Liver (tissue), 9 donors: ENCODE data around the gene RAB1A. TPM values are rescaled to one million over a fixed set of nuclear protein-coding genes. Genes with fewer than 3 reads are reported as not detected.

Experiments
- DNase-seq: peaks from one replicate; pipeline ENCODE4 v3.0.0-alpha.2; 2017; ENCODE audit warnings: low spot score
- H3K27ac ChIP-seq, 2 donors: one replicate each; pipeline ENCODE4 v1.7.0; 2013; ENCODE audit warnings: inconsistent platforms in 2 of 2, low read length in 2 of 2, control low read depth in 1 of 2, low read depth in 1 of 2, mild to moderate bottlenecking in 1 of 2
- H3K27me3 ChIP-seq, 4 donors: one replicate each; pipeline versions ENCODE4 v1.6.1 to v1.7.0; 2013; ENCODE audit warnings: low read length in 3 of 4, inconsistent platforms in 1 of 4, mild to moderate bottlenecking in 1 of 4, moderate library complexity in 1 of 4; ENCODE audit not compliant: control insufficient read depth in 4 of 4, insufficient read depth in 4 of 4
- H3K36me3 ChIP-seq, 4 donors: one replicate each; pipeline versions ENCODE4 v1.6.1 to v1.7.0; 2013; ENCODE audit warnings: low read length in 3 of 4, mild to moderate bottlenecking in 3 of 4, low read depth in 1 of 4, moderate library complexity in 1 of 4; ENCODE audit not compliant: control insufficient read depth in 4 of 4, insufficient read depth in 3 of 4
- H3K4me1 ChIP-seq, 4 donors: one replicate each; pipeline versions ENCODE4 v1.6.1 to v1.7.0; 2013; ENCODE audit warnings: low read length in 3 of 4, mild to moderate bottlenecking in 3 of 4, moderate library complexity in 1 of 4; ENCODE audit not compliant: control insufficient read depth in 4 of 4, insufficient read depth in 4 of 4
- H3K4me3 ChIP-seq, 3 donors: one replicate each; pipeline versions ENCODE4 v1.6.1 to v1.7.0; 2013; ENCODE audit warnings: low read length in 3 of 3, control low read depth in 1 of 3, low read depth in 1 of 3, mild to moderate bottlenecking in 1 of 3
- H3K9ac ChIP-seq, 2 donors: one replicate each; pipeline ENCODE4 v1.7.0; 2013; ENCODE audit warnings: low read length in 2 of 2, mild to moderate bottlenecking in 2 of 2, moderate library complexity in 2 of 2, control low read depth in 1 of 2, low read depth in 1 of 2
- H3K9me3 ChIP-seq, 4 donors: one replicate each; pipeline versions ENCODE4 v1.6.1 to v1.7.0; 2013; ENCODE audit warnings: low read length in 3 of 4; ENCODE audit not compliant: control insufficient read depth in 4 of 4
- ATF3 ChIP-seq: IDR thresholded peaks from 2 replicates; pipeline ENCODE4 v1.6.1; 2016; ENCODE audit warnings: antibody characterized with exemption
- FOXA1 ChIP-seq: IDR thresholded peaks from 2 replicates; pipeline ENCODE4 v1.6.1; 2016; ENCODE audit warnings: antibody characterized with exemption
- FOXA2 ChIP-seq: IDR thresholded peaks from 2 replicates; pipeline ENCODE4 v1.6.1; 2016; ENCODE audit warnings: antibody characterized with exemption
- HNF4A ChIP-seq, 2 donors: conservative IDR thresholded peaks; 2 replicates each; pipeline ENCODE4 v1.6.1; 2016; ENCODE audit warnings: antibody characterized with exemption in 2 of 2, mild to moderate bottlenecking in 2 of 2
- HNF4G ChIP-seq: IDR thresholded peaks from 2 replicates; pipeline ENCODE4 v1.6.1; 2016; ENCODE audit warnings: antibody characterized with exemption
- MAX ChIP-seq: IDR thresholded peaks from 2 replicates; pipeline ENCODE4 v1.6.1; 2016; ENCODE audit warnings: antibody characterized with exemption
- NR2F2 ChIP-seq: IDR thresholded peaks from 2 replicates; pipeline ENCODE4 v1.6.1; 2016; ENCODE audit warnings: antibody characterized with exemption
- REST ChIP-seq: IDR thresholded peaks from 2 replicates; pipeline ENCODE4 v1.6.1; 2016; ENCODE audit warnings: antibody characterized with exemption, mild to moderate bottlenecking
- RXRA ChIP-seq, 2 donors: IDR thresholded peaks; 2 replicates each; pipeline ENCODE4 v1.6.1; 2017 to 2018; ENCODE audit warnings: antibody characterized with exemption in 2 of 2, mild to moderate bottlenecking in 1 of 2
- SP1 ChIP-seq: IDR thresholded peaks from 2 replicates; pipeline ENCODE4 v1.6.1; 2018; ENCODE audit warnings: antibody characterized with exemption, mild to moderate bottlenecking
- TAF1 ChIP-seq: conservative IDR thresholded peaks from 2 replicates; pipeline ENCODE4 v1.6.1; 2016; ENCODE audit warnings: antibody characterized with exemption, mild to moderate bottlenecking
- ZBTB33 ChIP-seq: IDR thresholded peaks from 2 replicates; pipeline ENCODE4 v1.6.1; 2016; ENCODE audit warnings: antibody characterized with exemption
- WGBS: extraction: QIAGEN DNeasy Blood & Tissue Kit; methylation state at CpG from one replicate; pipeline ENCODE4 v1.1.7; 2013; 5-methylcytosine and 5-hydroxymethylcytosine counted together
- polyA plus RNA-seq, 2 donors: library from polyadenylated mRNA; stranded (reverse) in 1 of 2; unstranded in 1 of 2; fragments of 200-250 nt in 1 of 2; fragments of >200 nt in 1 of 2; fragmentation: Nextera tagmentation in 1 of 2; extraction: Ambion mirVana in 1 of 2; gene quantifications; one replicate each; pipeline versions ENCODE4 v1.2.1 to v1.2.3, GENCODE V29; 2013 to 2015
- total RNA-seq, 2 donors: library from RNA; depleted of rRNA; stranded (reverse); fragments of >200 nt; gene quantifications; one replicate each; pipeline ENCODE4 v1.2.3, GENCODE V29; 2014
- donor health status: healthy.
- donor health status: healthy.
- donor health status: healthy.
- donor health status: healthy.
- donor health status: healthy.

Gene RAB1A
- total and polyA plus RNA-seq, 4 donors, result 52.8 to 89.7 (median 77.8) TPM

GRCh38 chr2:65113816-65114215 lies 16.1 kb downstream of the RAB1A start:
- Histone ChIP-seq H3K36me3 (no peaks in the 10 kb centered on the region), H3K27ac (no peak overlapping the region), H3K4me1 (peaks cover 9 to 23% (median 17%) of the 10 kb centered on the region in 4 donors), H3K9me3 (no peaks in the 10 kb centered on the region), H3K4me3 (no peak overlapping the region), H3K27me3 (no peaks in the 10 kb centered on the region), H3K9ac (no peak overlapping the region)
- WGBS, result 72% methylated on average over 2 of the region's 2 CpGs
- no peak for DNase-seq
- TF ChIP-seq MAX, result no peak

- H3K4me1 ChIP-seq, result peaks cover 9 to 21% (median 13%) of the 10 kb centered on the region in 4 donors
- H3K27me3 ChIP-seq, result no peaks in the 10 kb centered on the region
- no peak overlapping the region for H3K4me3 ChIP-seq
- no peak overlapping the region for H3K27ac ChIP-seq
- peaks cover 0 to 3% (median 0%) of the 10 kb centered on the region in 4 donors for H3K36me3 ChIP-seq
- WGBS, result 97% methylated on average over 4 of the region's 4 CpGs
- no peak for DNase-seq
- no peak overlapping the region for H3K9ac ChIP-seq
- H3K9me3 ChIP-seq, result no peaks in the 10 kb centered on the region
- TF ChIP-seq TAF1 (no peak), HNF4G (no peak)
These were observed 16.7 kb downstream of the RAB1A start for GRCh38 chr2:65113229-65113628.

- TF ChIP-seq TAF1 (no peak), FOXA1 (no peak), MAX (no peak), NR2F2 (no peak), ATF3 (no peak), FOXA2 (no peak), SP1 (no peak), RXRA (IDR thresholded peaks at IDR 0.05) (no peak), REST (no peak), ZBTB33 (no peak), HNF4A (conservative IDR thresholded peaks at IDR 0.05) (no peak)
- Histone ChIP-seq H3K4me3 (no peak overlapping the region), H3K27ac (no peak overlapping the region), H3K4me1 (peaks cover 9 to 17% (median 11%) of the 10 kb centered on the region in 4 donors), H3K36me3 (peaks cover 0 to 3% (median 0%) of the 10 kb centered on the region in 4 donors), H3K9me3 (no peaks in the 10 kb centered on the region), H3K27me3 (no peaks in the 10 kb centered on the region), H3K9ac (no peak overlapping the region)
- DNase-seq, result no peak
- 40% methylated on average over 3 of the region's 3 CpGs for WGBS
These were observed 17.3 kb downstream of the RAB1A start for GRCh38 chr2:65112633-65113032.
